G401 (cell line): ENCODE measurements around the gene WASHC2C. TPM values are rescaled to one million over a fixed set of nuclear protein-coding genes. Genes with fewer than 3 reads are reported as not detected.
A peak's percentile ranks its signal among the peaks of the same experiment; 100 is the strongest.
"Not testable (repeated sequence)": the region's sequence is repeated elsewhere in the genome, so short reads cannot be mapped to it uniquely, and the experiment has no call there.

Source experiments
- DNase-seq: peaks from one replicate; pipeline ENCODE4 v3.0.0-alpha.2; 2015; ENCODE audit warnings: low spot score
- in situ Hi-C: cut with HindIII; loops from 2 replicates; pipeline ENCODE4 v1.10.0; 2016; ENCODE audit warnings: low sequenced_read_pairs, mixed read lengths
- total RNA-seq: library from RNA; depleted of rRNA; stranded (reverse); fragments of >200 nt; shearing (Covaris generic); gene quantifications from 2 replicates; pipeline ENCODE4 v1.2.3, GENCODE V29; 2014; rRNA removed

Gene WASHC2C
- total RNA-seq: 33.7 and 34.3 TPM in 2 replicates

GRCh38 chr10:45726703-45727420 lies at the start of gene WASHC2C:
TSS of gene WASHC2C (plus strand) at chr10:45727266. CDS start at chr10:45727318, 52 bp downstream.
- DNase-seq: peak; percentile 78
- in situ Hi-C loops: not testable (repeated sequence)

DNA sequence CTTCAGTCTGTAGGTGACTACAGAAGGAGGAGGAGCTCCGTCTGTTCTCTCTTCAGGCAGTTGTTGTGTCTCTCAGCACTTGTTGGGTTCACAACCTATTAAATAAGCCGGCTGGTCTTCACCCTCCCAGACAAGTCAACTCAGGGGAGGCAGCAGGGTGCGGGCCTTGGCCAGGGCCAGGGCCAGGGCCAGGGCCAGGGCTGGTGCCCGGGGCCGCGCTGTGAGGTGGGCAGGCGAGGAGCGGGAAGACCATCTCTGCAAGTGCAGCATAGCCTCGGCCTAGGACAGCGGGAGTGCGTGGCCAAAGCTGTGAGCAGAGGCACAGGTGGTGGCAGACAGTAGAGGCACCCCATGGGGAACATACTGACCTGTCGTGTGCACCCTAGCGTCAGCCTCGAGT lies 48.6 kb upstream of the WASHC2C start:
- in situ Hi-C loops, DNase-seq: not testable (repeated sequence)

DNA sequence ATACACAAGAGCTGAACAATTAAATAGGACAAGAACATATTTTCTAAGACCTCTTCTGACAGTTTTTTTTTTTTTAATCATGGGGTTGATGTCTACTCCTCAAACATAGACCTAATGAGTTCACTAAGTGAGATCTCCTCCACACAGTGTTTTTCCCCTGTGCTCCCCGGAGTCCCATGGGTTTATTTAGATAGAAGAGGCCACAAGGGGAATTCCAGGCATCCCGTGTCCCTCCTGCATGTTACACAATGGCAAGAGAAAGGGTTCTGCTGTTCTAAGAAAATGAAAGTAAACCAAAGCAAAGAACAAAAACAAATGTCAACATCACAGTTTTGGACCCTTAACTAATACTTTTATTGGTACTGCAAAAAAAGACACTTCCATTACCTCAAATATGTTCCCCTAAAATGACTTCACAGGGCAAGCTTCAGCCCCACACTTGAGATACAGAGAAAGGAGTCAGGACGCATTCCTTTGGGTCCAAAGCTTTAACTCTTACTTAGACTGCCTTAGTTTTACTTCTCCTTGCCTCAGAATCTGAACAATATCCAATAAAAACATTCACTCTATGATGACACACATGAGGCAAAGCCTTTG lies 16.8 kb upstream of the WASHC2C start:
- DNase-seq, in situ Hi-C loops: not testable (repeated sequence)

GRCh38 chr10:45711223-45711622 lies 15.8 kb upstream of the WASHC2C start:
- DNase-seq, in situ Hi-C loops: not testable (repeated sequence)

DNA sequence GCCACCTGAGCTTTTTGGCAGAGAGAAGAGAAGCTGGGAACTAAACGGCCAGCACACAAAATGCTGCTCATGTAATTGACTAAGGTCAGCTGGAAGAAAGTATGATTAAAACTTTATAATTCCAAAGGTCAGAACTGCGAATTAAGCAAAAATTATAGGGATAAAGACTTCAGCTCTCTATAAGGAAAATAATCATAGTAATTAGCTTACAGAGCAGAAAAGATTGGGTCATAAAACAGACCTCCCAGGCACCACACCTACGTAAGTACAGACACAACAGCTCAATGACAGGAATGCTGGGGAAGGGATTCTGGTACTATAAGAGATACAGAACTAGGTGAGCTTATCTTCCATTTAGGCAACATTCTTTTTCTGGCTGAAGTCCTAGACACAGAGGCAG lies 10.0 kb upstream of the WASHC2C start:
- DNase-seq, in situ Hi-C loops: not testable (repeated sequence)

GRCh38 chr10:45717642-45718041 lies 9.4 kb upstream of the WASHC2C start:
- in situ Hi-C loops, DNase-seq: not testable (repeated sequence)

DNA sequence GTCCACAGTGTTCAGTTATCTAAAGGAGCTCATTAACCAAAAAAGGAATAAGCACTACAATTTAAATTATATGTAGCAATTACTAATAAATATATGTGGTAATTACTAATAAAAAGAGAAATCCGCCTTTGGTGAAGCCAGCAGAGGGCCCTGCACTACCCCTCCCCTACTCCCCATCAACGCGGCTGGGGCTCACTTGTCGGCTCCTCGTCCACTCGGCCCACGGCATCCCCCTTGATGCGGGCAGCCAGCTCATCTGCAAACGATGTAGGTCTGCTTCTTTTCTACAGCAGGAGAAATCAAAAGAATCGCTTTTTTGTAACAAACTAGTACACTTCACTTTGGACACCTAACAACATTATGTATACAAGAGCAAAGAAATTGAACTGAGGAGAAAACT lies 5.6 kb upstream of the WASHC2C start:
- in situ Hi-C loops: not testable (repeated sequence)

DNA sequence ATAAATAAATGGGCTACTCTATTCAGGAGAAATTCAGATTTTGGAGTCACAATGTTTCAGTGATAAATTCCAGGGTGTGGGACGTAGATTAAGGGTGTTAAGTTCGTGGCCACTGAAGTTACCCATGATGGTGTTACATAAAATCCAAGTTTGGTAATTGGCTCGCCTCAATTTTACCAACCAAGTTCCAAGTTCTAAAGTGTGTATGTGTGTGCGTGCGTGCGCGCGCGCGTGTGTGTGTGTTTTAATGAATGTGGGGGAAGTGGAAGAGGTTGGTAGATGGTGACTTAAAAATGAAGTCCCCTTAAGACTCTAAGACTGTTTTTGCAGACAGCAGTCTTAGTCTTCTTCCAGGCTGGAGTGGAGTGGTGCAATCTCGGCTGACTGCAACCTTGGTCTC lies 3.2 kb upstream of the WASHC2C start:
- DNase-seq, in situ Hi-C loops: not testable (repeated sequence)

More for the DNA sequence above, 5.6 kb upstream of the WASHC2C start:
- not testable (repeated sequence) for DNase-seq

DNA sequence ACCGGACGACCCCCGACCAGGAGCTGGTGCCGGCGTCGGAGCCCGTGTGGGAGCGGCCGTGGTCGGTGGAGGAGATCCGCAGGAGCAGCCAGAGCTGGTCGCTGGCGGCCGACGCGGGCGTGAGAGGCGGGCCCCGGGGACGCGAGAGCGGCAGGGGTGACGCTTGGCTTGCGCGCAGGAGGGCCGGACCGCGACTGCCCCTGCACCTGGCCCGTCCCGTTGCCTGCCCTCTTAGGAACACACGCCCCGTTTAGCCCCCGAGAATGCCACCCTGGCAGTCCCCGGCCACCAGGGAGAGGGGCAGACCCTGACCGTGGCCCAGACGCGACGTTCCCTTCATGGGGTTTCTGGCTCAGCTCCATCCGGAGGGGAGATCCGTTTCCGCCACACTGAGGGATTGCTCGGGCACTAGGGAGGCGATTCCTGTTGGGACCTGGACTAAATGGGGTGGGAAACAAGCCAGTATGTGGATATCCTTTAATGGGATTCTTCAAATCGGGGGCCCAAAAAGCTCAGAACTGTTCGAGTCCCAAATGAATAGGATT lies 427 bp downstream of the WASHC2C start:
- in situ Hi-C loops: not testable (repeated sequence)
- DNase-seq: peak; percentile 3

- in situ Hi-C loops, DNase-seq: not testable (repeated sequence)
Observed at GRCh38 chr10:45734449-45734848, 7.4 kb downstream of the WASHC2C start.

GRCh38 chr10:45734867-45735266 lies 7.8 kb downstream of the WASHC2C start:
- in situ Hi-C loops: not testable (repeated sequence)
- peak; percentile 2 for DNase-seq

DNA sequence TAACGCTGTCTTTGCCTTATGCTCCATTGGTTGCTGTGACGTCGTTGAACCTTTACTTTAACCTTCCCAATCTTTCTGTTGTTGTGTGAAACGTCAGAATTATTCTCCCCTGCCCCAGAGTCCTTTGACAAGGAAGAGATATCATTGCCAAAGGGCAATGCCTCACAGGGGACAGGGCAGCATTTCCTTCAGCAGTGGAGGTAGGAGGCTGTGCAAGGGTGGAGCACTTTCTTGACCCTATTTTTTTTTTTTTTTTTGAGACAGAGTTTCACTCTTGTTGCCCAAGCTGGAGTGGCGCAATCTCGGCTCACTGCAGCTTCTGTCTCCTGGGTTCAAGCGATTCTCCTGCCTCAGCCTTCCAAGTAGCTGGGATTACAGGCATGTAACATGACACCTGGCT lies 14.5 kb downstream of the WASHC2C start:
- not testable (repeated sequence) for DNase-seq

GRCh38 chr10:45742014-45742413 lies 14.9 kb downstream of the WASHC2C start:
- in situ Hi-C loops, DNase-seq: not testable (repeated sequence)

More for the DNA sequence above, 14.5 kb downstream of the WASHC2C start:
- in situ Hi-C loops: not testable (repeated sequence)

- DNase-seq, in situ Hi-C loops: not testable (repeated sequence)
Observed at GRCh38 chr10:45751141-45751540, 24.1 kb downstream of the WASHC2C start.

DNA sequence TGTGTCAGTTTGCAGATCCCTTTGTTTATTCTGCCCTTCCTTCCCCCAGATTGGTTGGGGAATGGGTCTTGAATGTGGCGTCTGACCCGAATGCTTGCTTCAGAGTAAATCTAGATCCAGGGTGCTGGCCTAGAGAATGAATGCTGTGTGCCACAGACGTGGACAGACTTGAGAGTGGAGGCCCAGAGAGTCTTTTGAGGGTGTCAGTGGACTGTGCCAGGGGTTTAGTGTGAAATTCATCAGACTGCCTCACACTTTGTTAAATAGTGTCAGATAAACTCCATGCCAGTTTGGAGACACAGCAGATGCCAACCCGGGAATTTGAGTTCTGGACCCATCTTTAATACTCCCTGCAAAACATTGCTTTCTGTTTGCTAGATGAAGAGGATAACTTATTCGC lies 25.1 kb downstream of the WASHC2C start:
- DNase-seq, in situ Hi-C loops: not testable (repeated sequence)

DNA sequence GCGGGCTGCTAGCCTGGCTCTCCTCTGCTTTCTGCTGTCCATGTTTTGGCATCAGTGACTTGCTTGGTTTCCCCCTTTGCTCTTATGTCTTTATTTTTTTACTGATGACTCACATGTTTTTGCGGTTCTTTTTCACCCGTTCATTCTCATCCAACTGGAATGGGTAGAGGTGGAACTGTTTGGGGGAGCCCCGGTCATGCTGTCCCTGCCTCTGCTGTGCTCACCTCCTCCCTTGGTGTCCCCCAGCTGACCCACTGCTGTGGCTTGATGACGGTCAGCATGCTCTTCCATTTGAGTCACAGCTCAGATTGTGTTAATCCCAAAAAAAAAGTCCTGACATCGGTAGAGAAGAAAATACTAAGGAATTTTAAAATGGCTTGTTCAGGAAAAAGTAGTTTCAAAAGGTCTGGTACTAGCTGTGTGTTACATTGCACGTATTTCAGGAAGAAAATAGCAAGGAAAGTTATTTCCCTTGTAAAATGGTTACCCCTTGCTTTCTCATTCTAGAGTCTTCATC lies 27.0 kb downstream of the WASHC2C start:
- DNase-seq, in situ Hi-C loops: not testable (repeated sequence)

- DNase-seq, in situ Hi-C loops: not testable (repeated sequence)
Observed at GRCh38 chr10:45755083-45755482, 28.0 kb downstream of the WASHC2C start.

DNA sequence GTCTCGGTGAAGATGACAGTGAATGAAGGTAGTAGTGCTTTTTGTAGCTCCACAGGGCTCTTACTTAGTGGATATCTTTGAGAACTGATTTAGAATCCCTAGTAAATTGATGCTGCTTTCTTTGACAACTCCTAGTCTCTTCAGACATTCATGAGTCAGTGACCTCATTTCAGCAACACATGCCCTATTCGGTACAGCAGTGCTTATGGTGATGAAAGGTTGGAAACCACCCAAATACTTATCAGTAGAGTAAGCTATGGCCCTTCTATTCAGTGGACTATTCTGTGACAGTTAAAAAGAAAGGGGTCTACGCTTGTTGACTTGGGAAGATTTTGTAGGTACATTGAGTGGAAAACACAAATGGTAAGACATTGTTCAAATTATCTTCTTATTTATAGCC lies 29.0 kb downstream of the WASHC2C start:
- DNase-seq, in situ Hi-C loops: not testable (repeated sequence)

GRCh38 chr10:45757661-45758396 lies 30.8 kb downstream of the WASHC2C start:
- DNase-seq, in situ Hi-C loops: not testable (repeated sequence)
